ENCODE measurements around the gene INTS7. TPM values are rescaled to one million over a fixed set of nuclear protein-coding genes. Genes with fewer than 3 reads are reported as not detected.

The INTS7 gene
- total RNA-seq, 1 experiment from 2014 or later: 45.0 TPM

- no peak overlapping the region for H3K4me3 ChIP-seq (ENCODE audit: low read depth, low read length, poor library complexity, severe bottlenecking)
- peaks cover 12% of the 10 kb centered on the region for H3K9me3 ChIP-seq (ENCODE audit: low read depth, low read length, poor library complexity, severe bottlenecking)
- intact Hi-C loops (cut with micrococcal nuclease; ENCODE audit: unreplicated experiment): no loop called here
- H3K4me1 ChIP-seq (ENCODE audit: insufficient read depth, low read length, poor library complexity, severe bottlenecking): no peaks in the 10 kb centered on the region
- CTCF ChIA-PET: no interaction called here
- no TSS peak for BruUV-seq (replicated peaks)
- H3K36me3 ChIP-seq (ENCODE audit: insufficient read depth, low read length, poor library complexity, severe bottlenecking): no peaks in the 10 kb centered on the region
- DNase-seq (ENCODE audit: low spot score): no peak
- TF ChIP-seq EZH2 (IDR thresholded peaks at IDR 0.05; ENCODE audit: borderline replicate concordance, low read depth, low read length, poor library complexity, severe bottlenecking): no peak
- no peak for TF ChIP-seq CTCF (conservative IDR thresholded peaks at IDR 0.05; ENCODE audit: low read depth, low read length)
- H3K27ac ChIP-seq (ENCODE audit: low read depth, low read length, poor library complexity, severe bottlenecking): no peak overlapping the region
- H3K27me3 ChIP-seq (replicated peaks; ENCODE audit: insufficient read depth, low read depth, low read length, poor library complexity): no peaks in the 10 kb centered on the region
- POLR2A ChIA-PET (ENCODE audit: low non-redundant PET): interaction anchor here (0.6 kb wide), 1 partner anchor 16 kb away, joined by 4 read pairs; no protein-coding TSS in a partner anchor
These were observed 131.7 kb downstream of the INTS7 start for GRCh38 chr1:211903490-211904245.

- Histone ChIP-seq H3K4me1 (ENCODE audit: insufficient read depth, low read length, poor library complexity, severe bottlenecking) (no peaks in the 10 kb centered on the region), H3K27ac (ENCODE audit: low read depth, low read length, poor library complexity, severe bottlenecking) (no peak overlapping the region), H3K4me3 (ENCODE audit: low read depth, low read length, poor library complexity, severe bottlenecking) (no peak overlapping the region), H3K27me3 (replicated peaks; ENCODE audit: insufficient read depth, low read depth, low read length, poor library complexity) (no peaks in the 10 kb centered on the region), H3K36me3 (ENCODE audit: insufficient read depth, low read length, poor library complexity, severe bottlenecking) (no peaks in the 10 kb centered on the region), H3K9me3 (ENCODE audit: low read depth, low read length, poor library complexity, severe bottlenecking) (peaks cover 12% of the 10 kb centered on the region)
- intact Hi-C loops (cut with micrococcal nuclease; ENCODE audit: unreplicated experiment): no loop called here
- TF ChIP-seq CTCF (conservative IDR thresholded peaks at IDR 0.05; ENCODE audit: low read depth, low read length): no peak
- no peak for TF ChIP-seq EZH2 (IDR thresholded peaks at IDR 0.05; ENCODE audit: borderline replicate concordance, low read depth, low read length, poor library complexity, severe bottlenecking)
- BruUV-seq (replicated peaks): no TSS peak
- CTCF ChIA-PET: no interaction called here
- POLR2A ChIA-PET (ENCODE audit: low non-redundant PET): no interaction called here
- DNase-seq (ENCODE audit: low spot score): no peak
These were observed 132.6 kb downstream of the INTS7 start for GRCh38 chr1:211902624-211903291.

GRCh38 chr1:211901945-211902344, 133.4 kb downstream of the INTS7 start:
- H3K4me1 ChIP-seq (ENCODE audit: insufficient read depth, low read length, poor library complexity, severe bottlenecking): no peaks in the 10 kb centered on the region
- intact Hi-C loops (cut with micrococcal nuclease; ENCODE audit: unreplicated experiment): no loop called here
- TF ChIP-seq EZH2 (IDR thresholded peaks at IDR 0.05; ENCODE audit: borderline replicate concordance, low read depth, low read length, poor library complexity, severe bottlenecking): no peak
- TF ChIP-seq CTCF (conservative IDR thresholded peaks at IDR 0.05; ENCODE audit: low read depth, low read length): no peak
- H3K27me3 ChIP-seq (replicated peaks; ENCODE audit: insufficient read depth, low read depth, low read length, poor library complexity): no peaks in the 10 kb centered on the region
- CTCF ChIA-PET: no interaction called here
- H3K36me3 ChIP-seq (ENCODE audit: insufficient read depth, low read length, poor library complexity, severe bottlenecking): no peaks in the 10 kb centered on the region
- H3K4me3 ChIP-seq (ENCODE audit: low read depth, low read length, poor library complexity, severe bottlenecking): no peak overlapping the region
- BruUV-seq (replicated peaks): no TSS peak
- no peak overlapping the region for H3K27ac ChIP-seq (ENCODE audit: low read depth, low read length, poor library complexity, severe bottlenecking)
- H3K9me3 ChIP-seq (ENCODE audit: low read depth, low read length, poor library complexity, severe bottlenecking): peaks cover 12% of the 10 kb centered on the region
- DNase-seq (ENCODE audit: low spot score): no peak
- POLR2A ChIA-PET (ENCODE audit: low non-redundant PET): no interaction called here

All from A673 (cell line).